ENCODE data around the gene CHTF18.
"Not testable (repeated sequence)": the region's sequence is repeated elsewhere in the genome, so short reads cannot be mapped to it uniquely, and the experiment has no call there.

Gene CHTF18

GRCh38 chr16:776298-776697 lies 12.1 kb upstream of the CHTF18 start:
- not testable (repeated sequence) for DNase-seq (ENCODE audit: low spot score)

- DNase-seq (ENCODE audit: low spot score): no peak
These were observed 11.6 kb upstream of the CHTF18 start for GRCh38 chr16:776824-777223.

GRCh38 chr16:777826-778225 lies 10.6 kb upstream of the CHTF18 start:
- DNase-seq (ENCODE audit: low spot score): peak; percentile 42

- no peak for DNase-seq (ENCODE audit: low spot score)
These were observed 10.0 kb upstream of the CHTF18 start for GRCh38 chr16:778447-778846.

GRCh38 chr16:778909-779527 lies 9.4 kb upstream of the CHTF18 start:
- no peak for DNase-seq (ENCODE audit: low spot score)

GRCh38 chr16:779561-779960 lies 8.9 kb upstream of the CHTF18 start:
- no peak for DNase-seq (ENCODE audit: low spot score)

GRCh38 chr16:780296-780695 lies 8.1 kb upstream of the CHTF18 start:
- no peak for DNase-seq (ENCODE audit: low spot score)

GRCh38 chr16:781346-782010 lies 6.9 kb upstream of the CHTF18 start:
- no peak for DNase-seq (ENCODE audit: low spot score)

GRCh38 chr16:782258-782657 lies 6.2 kb upstream of the CHTF18 start:
- no peak for DNase-seq (ENCODE audit: low spot score)

- peak; percentile 35 for DNase-seq (ENCODE audit: low spot score)
These were observed 5.5 kb upstream of the CHTF18 start for GRCh38 chr16:782766-783403.

GRCh38 chr16:783404-784161 lies 4.8 kb upstream of the CHTF18 start:
- no peak for DNase-seq (ENCODE audit: low spot score)

GRCh38 chr16:784431-784830 lies 4.0 kb upstream of the CHTF18 start:
- DNase-seq (ENCODE audit: low spot score): no peak

GRCh38 chr16:785563-786535 lies 2.6 kb upstream of the CHTF18 start:
- peak; percentile 44 for DNase-seq (ENCODE audit: low spot score)

GRCh38 chr16:787321-787966 lies 976 bp upstream of the CHTF18 start:
- DNase-seq (ENCODE audit: low spot score): no peak

- DNase-seq (ENCODE audit: low spot score): no peak
These were observed 432 bp upstream of the CHTF18 start, which contains the start of gene RPUSD1 for GRCh38 chr16:787978-788398. Gene RPUSD1, minus strand, starts transcription at chr16:788381. Its CDS starts 644 bp downstream, at chr16:787737.

- no peak for DNase-seq (ENCODE audit: low spot score)
These were observed 901 bp downstream of the CHTF18 start for GRCh38 chr16:789191-789850.

- DNase-seq (ENCODE audit: low spot score): no peak
These were observed 1.7 kb downstream of the CHTF18 start for GRCh38 chr16:790086-790485.

GRCh38 chr16:791131-791530 lies 2.7 kb downstream of the CHTF18 start:
- DNase-seq (ENCODE audit: low spot score): no peak

GRCh38 chr16:792221-792995 lies 4.0 kb downstream of the CHTF18 start:
- DNase-seq (ENCODE audit: low spot score): no peak

GRCh38 chr16:793414-793813 lies 5.0 kb downstream of the CHTF18 start:
- no peak for DNase-seq (ENCODE audit: low spot score)
